Uterus (tissue), 2 donors: Measurements from ENCODE around the gene UNC5CL.

ENCODE experiments used
- CTCF ChIP-seq, 4 experiments: fragments of 200-600 bp in 2 of 4; fragments of 450-650 bp in 2 of 4; sonication (generic) in 2 of 4; IDR thresholded peaks; one replicate each; pipeline ENCODE4 v1.5.1; 2016 to 2019; ENCODE audit warnings: antibody characterized with exemption in 4 of 4, mild to moderate bottlenecking in 2 of 4, moderate library complexity in 1 of 4
- POLR2A ChIP-seq, 2 donors: fragments of 450-650 bp; IDR thresholded peaks; one replicate each; pipeline ENCODE4 v1.6.1; 2016; ENCODE audit warnings: antibody characterized with exemption in 2 of 2, mild to moderate bottlenecking in 1 of 2, moderate library complexity in 1 of 2

- TF ChIP-seq CTCF (IDR thresholded peaks at IDR 0.05) (no peak), POLR2A (IDR thresholded peaks at IDR 0.05) (no peak)
These were observed 23.0 kb upstream of the UNC5CL start for GRCh38 chr6:41062056-41062455.
